Astrocyte of the spinal cord (primary cell): Measurements from ENCODE around the gene DCAF15.

Experiments used
- DNase-seq: peaks from one replicate; pipeline ENCODE4 v3.0.0; 2011; ENCODE audit warnings: low read depth, low spot score
- H3K4me3 ChIP-seq: 2 replicates; pipeline ENCODE4 v1.5.1; 2011; ENCODE audit warnings: low read depth, mild to moderate bottlenecking, low read length, moderate library complexity
- in situ Hi-C: cut with HindIII; loops from 2 replicates; pipeline ENCODE4 v1.10.0; 2017; ENCODE audit warnings: low sequenced_read_pairs
- TF ChIP-seq, protein P1 (sequence below): IDR thresholded peaks from 2 replicates; pipeline ENCODE4 v1.5.1; 2012; ENCODE audit warnings: low read depth, mild to moderate bottlenecking, low read length, inconsistent platforms

DCAF15 gene

DNA sequence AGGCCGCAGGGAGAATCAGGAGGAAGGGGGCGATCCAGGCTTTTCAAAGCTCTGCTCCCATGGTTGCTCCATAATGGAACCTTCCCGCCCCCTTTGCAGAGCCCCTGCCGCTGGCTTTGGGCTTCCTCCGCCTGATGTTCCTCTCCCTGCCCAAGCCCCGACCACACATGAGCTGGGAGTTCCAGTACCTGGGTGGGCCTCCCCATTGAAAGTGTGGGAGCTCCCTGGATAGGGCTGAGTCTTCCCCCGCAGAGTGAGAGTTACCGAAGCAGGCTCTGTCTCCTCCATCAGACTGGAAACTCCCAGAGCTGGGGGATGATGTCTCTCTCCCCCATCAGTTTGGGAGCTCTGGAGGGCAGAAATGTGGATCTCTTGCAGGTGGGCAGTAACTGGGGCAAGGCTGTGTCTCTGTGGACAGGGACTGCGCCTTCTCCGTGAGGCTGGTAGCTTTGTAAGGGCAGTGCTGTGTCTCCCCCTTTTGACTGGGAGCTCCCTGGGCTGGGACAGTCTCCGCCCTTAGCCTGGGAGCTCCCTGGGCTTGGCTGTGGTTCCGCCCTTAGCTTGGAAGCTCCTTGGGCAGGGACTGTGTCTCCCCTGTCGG, 722 bp downstream of the DCAF15 start:
- in situ Hi-C loops: no loop called here
- TF ChIP-seq, protein P1, sequence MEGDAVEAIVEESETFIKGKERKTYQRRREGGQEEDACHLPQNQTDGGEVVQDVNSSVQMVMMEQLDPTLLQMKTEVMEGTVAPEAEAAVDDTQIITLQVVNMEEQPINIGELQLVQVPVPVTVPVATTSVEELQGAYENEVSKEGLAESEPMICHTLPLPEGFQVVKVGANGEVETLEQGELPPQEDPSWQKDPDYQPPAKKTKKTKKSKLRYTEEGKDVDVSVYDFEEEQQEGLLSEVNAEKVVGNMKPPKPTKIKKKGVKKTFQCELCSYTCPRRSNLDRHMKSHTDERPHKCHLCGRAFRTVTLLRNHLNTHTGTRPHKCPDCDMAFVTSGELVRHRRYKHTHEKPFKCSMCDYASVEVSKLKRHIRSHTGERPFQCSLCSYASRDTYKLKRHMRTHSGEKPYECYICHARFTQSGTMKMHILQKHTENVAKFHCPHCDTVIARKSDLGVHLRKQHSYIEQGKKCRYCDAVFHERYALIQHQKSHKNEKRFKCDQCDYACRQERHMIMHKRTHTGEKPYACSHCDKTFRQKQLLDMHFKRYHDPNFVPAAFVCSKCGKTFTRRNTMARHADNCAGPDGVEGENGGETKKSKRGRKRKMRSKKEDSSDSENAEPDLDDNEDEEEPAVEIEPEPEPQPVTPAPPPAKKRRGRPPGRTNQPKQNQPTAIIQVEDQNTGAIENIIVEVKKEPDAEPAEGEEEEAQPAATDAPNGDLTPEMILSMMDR: peak; percentile 14
- peak overlapping the region; percentile 79 for H3K4me3 ChIP-seq
- peak; percentile 46 for DNase-seq

DNA sequence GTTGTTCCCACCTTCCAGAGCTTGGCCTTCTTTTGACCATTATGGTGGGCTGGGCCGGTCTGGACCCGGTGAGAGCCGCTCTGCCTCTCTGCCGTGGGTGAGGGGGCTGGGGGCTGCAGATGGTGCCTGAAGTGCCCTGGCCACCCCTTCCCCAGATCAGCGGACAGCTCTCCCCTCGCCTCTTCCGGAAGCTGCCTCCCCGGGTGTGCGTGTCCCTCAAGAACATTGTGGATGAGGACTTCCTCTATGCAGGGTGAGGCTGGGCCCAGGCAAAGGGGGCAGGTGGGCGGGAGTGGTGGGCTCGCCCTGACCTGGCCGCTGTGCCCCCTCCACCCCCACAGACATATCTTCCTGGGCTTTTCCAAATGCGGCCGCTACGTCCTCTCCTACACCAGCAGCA, 1.9 kb downstream of the DCAF15 start:
- in situ Hi-C loops: no loop called here
- TF ChIP-seq, protein P1: no peak
- DNase-seq: no peak
- H3K4me3 ChIP-seq: no peak overlapping the region

DNA sequence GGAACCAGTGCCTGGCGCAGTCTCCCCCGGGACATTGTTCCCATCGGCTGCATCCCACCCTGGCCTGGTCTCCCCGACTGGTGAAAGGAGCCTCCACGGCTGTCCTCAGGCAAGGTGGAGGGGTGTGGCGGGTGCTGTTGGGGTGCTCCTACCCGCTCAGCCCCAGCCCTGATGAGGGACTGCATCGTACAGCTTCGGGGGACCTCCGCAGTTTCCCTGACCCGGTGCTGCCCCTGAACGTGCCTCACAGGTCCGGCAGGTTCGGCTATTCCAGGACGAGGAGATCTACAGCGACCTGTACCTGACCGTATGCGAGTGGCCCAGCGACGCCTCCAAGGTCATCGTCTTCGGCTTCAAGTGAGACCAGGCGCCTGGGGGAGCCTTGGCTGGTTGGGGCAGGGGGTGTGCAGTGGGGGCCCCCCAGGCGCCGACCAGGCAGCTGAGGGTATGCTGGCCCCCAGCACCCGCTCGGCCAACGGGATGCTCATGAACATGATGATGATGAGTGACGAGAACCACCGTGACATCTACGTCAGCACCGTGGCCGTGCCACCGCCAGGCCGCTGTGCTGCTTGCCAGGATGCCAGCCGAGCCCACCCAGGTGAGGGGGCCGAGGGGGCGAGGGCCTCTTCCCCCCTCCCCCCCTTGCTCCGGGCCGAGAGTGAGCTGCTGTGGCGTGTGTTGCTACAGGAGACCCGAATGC, 3.5 kb downstream of the DCAF15 start:
- DNase-seq: no peak
- in situ Hi-C loops: no loop called here
- H3K4me3 ChIP-seq: no peak overlapping the region
- TF ChIP-seq, protein P1: no peak

DNA sequence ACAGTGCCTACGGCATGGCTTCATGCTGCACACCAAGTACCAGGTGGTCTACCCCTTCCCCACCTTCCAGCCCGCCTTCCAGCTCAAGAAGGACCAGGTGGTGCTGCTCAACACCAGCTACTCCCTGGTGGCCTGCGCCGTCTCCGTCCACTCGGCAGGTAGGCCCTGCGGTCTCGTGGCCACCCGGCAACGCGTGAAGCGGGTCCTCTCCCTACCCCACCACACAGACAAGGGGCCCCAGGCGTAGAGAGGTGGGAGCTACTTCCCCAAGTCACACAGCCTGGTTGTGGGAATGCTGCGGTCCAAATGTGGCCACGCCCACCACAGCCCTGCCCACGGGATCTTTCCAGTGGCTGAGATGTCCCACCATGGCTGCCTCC, 4.0 kb downstream of the DCAF15 start:
- in situ Hi-C loops: no loop called here
- TF ChIP-seq, protein P1: no peak
- no peak for DNase-seq
- no peak overlapping the region for H3K4me3 ChIP-seq

DNA sequence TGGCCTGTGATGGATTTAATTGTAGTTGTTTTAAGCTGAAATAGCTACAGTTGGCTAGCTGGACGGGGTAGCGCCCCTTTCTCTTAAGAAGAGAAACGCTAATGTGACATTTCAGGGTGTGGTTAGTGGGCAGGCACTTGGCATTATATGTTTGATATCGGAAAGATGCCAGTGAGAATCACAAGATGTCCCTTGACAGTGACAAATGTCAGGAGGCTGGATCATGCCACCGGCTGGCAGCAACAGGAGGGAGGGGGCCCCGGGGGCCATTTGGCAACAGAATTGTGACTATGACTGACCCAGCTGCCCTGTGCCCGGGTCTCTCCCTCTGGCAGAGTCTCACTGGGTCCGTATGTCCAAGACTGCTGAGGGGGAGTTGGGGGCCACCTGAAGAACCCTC, 4.7 kb downstream of the DCAF15 start:
- TF ChIP-seq, protein P1: no peak
- H3K4me3 ChIP-seq: no peak overlapping the region
- DNase-seq: no peak
- in situ Hi-C loops: no loop called here

DNA sequence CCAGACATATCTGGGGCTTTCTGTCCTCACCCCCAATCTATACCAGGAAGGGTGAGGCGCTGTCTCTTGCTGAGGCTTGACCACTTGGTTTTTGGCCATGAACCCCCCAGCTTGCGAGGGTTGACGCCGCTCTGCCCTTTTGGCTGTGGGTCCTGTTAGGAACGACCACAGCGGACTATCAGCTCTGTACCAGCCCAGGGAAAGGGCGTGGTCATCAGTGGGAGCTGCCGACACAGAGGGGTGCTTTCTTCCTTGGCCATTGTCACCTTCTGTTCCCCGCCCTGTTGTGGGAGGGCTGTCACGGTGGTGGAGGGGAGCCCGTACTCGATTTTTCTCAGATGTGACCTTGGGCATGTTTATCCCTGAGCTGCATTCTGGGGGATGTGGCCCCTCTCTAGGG, 5.7 kb downstream of the DCAF15 start:
- in situ Hi-C loops: no loop called here
- TF ChIP-seq, protein P1: no peak

More for the DNA sequence above, 5.7 kb downstream of the DCAF15 start:
- H3K4me3 ChIP-seq: no peak overlapping the region
- DNase-seq: no peak
